GM12878 (cell line): Measurements from ENCODE around the gene TSC2. TPM values are rescaled to one million over a fixed set of nuclear protein-coding genes. Genes with fewer than 3 reads are reported as not detected.

Source experiments
- ATAC-seq: fragments of 200-7000 bp; cut with Tn5 transposase; 3 replicates; pipeline ENCODE4 v1.9.1; 2020; ENCODE audit warnings: mild to moderate bottlenecking, moderate library complexity
- BruUV-seq: library from RNA; stranded (reverse); fragments of 400-500 nt; replicated peaks from 2 replicates; lab custom pipeline; 2021; lab: Mats Ljungman, UMichigan
- CTCF ChIA-PET: fragments of 300-600 bp; sonication (Branson Sonifier 250); formaldehyde crosslinking; extraction: SDS; loops from one replicate; lab custom pipeline; 2021; ENCODE audit warnings: inconsistent platforms; lab: Yijun Ruan, JAX
- POLR2A ChIA-PET: fragments of 350-600 bp; formaldehyde crosslinking; extraction: SDS; loops from one replicate; lab custom pipeline; 2021; ENCODE audit warnings: inconsistent platforms; lab: Charles Lee
- RAD21 ChIA-PET: fragments of 300-600 bp; sonication (Branson Sonifier 250); formaldehyde crosslinking; loops from one replicate; lab custom pipeline; 2023; ENCODE audit warnings: antibody characterized with exemption; ENCODE audit not compliant: unreplicated experiment; lab: Charles Lee
- SMC1A ChIA-PET: fragments of 300-600 bp; sonication (Branson Sonifier 250); formaldehyde crosslinking; loops from one replicate; lab custom pipeline; 2023; ENCODE audit not compliant: unreplicated experiment, uncharacterized antibody; lab: Charles Lee
- DNase-seq: peaks from one replicate; pipeline ENCODE4 v3.0.0-alpha.2; 2011; ENCODE audit warnings: low read depth, low spot score
- FAIRE-seq: peaks from 3 replicates; lab custom pipeline; 2011; peaks lifted over from hg19 to GRCh38; lab: Jason Lieb, UNC
- H2AFZ ChIP-seq: 2 replicates; pipeline ENCODE4 v1.6.0; 2011; ENCODE audit warnings: low read depth, low read length, control low read depth; ENCODE audit not compliant: control insufficient read depth
- H3K27ac ChIP-seq: 2 replicates; pipeline ENCODE4 v1.5.1; 2011; ENCODE audit warnings: control low read depth; ENCODE audit not compliant: control insufficient read depth, insufficient read depth
- H3K27me3 ChIP-seq, 2 experiments: replicated peaks in 1 of 2; 2 replicates each; pipeline versions ENCODE4 v1.6.0 to v1.6.1; 2011; ENCODE audit warnings: low read length in 1 of 2; ENCODE audit not compliant: control insufficient read depth in 2 of 2, insufficient read depth in 2 of 2
- H3K36me3 ChIP-seq, 2 experiments: 2 replicates each; pipeline ENCODE4 v1.5.1; 2011; ENCODE audit warnings: low read length in 1 of 2; ENCODE audit not compliant: control insufficient read depth in 2 of 2, insufficient read depth in 2 of 2
- H3K4me1 ChIP-seq: 2 replicates; pipeline ENCODE4 v1.6.1; 2011; ENCODE audit warnings: mild to moderate bottlenecking, low read length, moderate library complexity, mixed read lengths; ENCODE audit not compliant: control insufficient read depth, insufficient read depth
- H3K4me2 ChIP-seq: 2 replicates; pipeline ENCODE4 v1.6.0; 2011; ENCODE audit warnings: control low read depth; ENCODE audit not compliant: control insufficient read depth, insufficient read depth
- H3K4me3 ChIP-seq: fragments of 200-600 bp; sonication (generic); 2 replicates; pipeline ENCODE4 v1.5.1; 2016
- H3K79me2 ChIP-seq: 2 replicates; pipeline ENCODE4 v1.6.0; 2011; ENCODE audit warnings: low read length; ENCODE audit not compliant: control insufficient read depth, insufficient read depth
- H3K9ac ChIP-seq: 2 replicates; pipeline ENCODE4 v1.8.0; 2011; ENCODE audit warnings: low read length, control low read depth, mixed read lengths; ENCODE audit not compliant: control insufficient read depth, insufficient read depth
- H3K9me3 ChIP-seq: replicated peaks from 3 replicates; pipeline ENCODE4 v1.5.1; 2011; ENCODE audit warnings: mild to moderate bottlenecking, low read length; ENCODE audit not compliant: control insufficient read depth, insufficient read depth
- H4K20me1 ChIP-seq: 2 replicates; pipeline ENCODE4 v1.6.0; 2011; ENCODE audit not compliant: control insufficient read depth, insufficient read depth
- CREM ChIP-seq: IDR thresholded peaks from 2 replicates; pipeline ENCODE4 v1.6.1; 2014; ENCODE audit warnings: antibody characterized with exemption, low read depth
- EED ChIP-seq: sonication (generic); IDR thresholded peaks from 2 replicates; pipeline ENCODE4 v1.6.1; 2016; ENCODE audit warnings: antibody characterized with exemption, low read depth
- KAT2A ChIP-seq: conservative IDR thresholded peaks from 2 replicates; pipeline ENCODE4 v1.6.1; 2011; ENCODE audit warnings: low read depth, low read length; ENCODE audit not compliant: control insufficient read depth
- NFYA ChIP-seq: IDR thresholded peaks from 2 replicates; pipeline ENCODE4 v1.6.1; 2011; ENCODE audit warnings: low read depth, mild to moderate bottlenecking, low read length, improper control_type of control experiment, borderline replicate concordance
- PAX8 ChIP-seq: fragments of 450-650 bp; IDR thresholded peaks from 2 replicates; pipeline ENCODE4 v1.6.1; 2017; ENCODE audit warnings: mild to moderate bottlenecking, moderate library complexity
- RELA ChIP-seq: fragments of 450-650 bp; IDR thresholded peaks from 2 replicates; pipeline ENCODE4 v1.8.0; 2014; ENCODE audit warnings: borderline replicate concordance; ENCODE audit not compliant: partially characterized antibody
- STAT1 ChIP-seq: fragments of 450-650 bp; conservative IDR thresholded peaks from 2 replicates; pipeline ENCODE4 v1.6.1; 2014; ENCODE audit warnings: antibody characterized with exemption, mild to moderate bottlenecking
- ZZZ3 ChIP-seq: IDR thresholded peaks from 2 replicates; pipeline ENCODE4 v1.6.1; 2011; ENCODE audit warnings: low read depth; ENCODE audit not compliant: control insufficient read depth, insufficient read length
- WGBS: methylation state at CpG from one replicate; pipeline ENCODE4 v1.1.6; 2016; ENCODE audit warnings: low lambda C conversion rate; ENCODE audit not compliant: insufficient replicate concordance, insufficient coverage; ENCODE audit errors: missing lambda C conversion rate; 5-methylcytosine and 5-hydroxymethylcytosine counted together
- in situ Hi-C: fragments of 300-500 bp; cut with MboI; formaldehyde crosslinking; loops from 9 replicates; pipeline ENCODE4 v1.14.3; 2018; ENCODE audit warnings: mixed read lengths
- intact Hi-C: fragments of 100-400 bp; cut with micrococcal nuclease; formaldehyde crosslinking; loops from one replicate; pipeline ENCODE4 v1.14.2; 2022; ENCODE audit not compliant: unreplicated experiment
- polyA plus RNA-seq, 11 experiments: library from polyadenylated mRNA; depleted of rRNA in 4 of 11; unstranded in 6 of 11; stranded (reverse) in 5 of 11; fragments of >200 nt; fragmentation: Nextera tagmentation in 4 of 11; fragmentation: Illumina TruSeq in 1 of 11; extraction: Ambion mirVana in 4 of 11; extraction: Trizol in 1 of 11; gene quantifications; 1 replicate in 1 of 11; 2 replicates in 10 of 11; pipeline versions ENCODE4 v1.2.1 to v1.2.3, GENCODE V29; 2011 to 2016; ENCODE audit warnings: inconsistent platforms in 2 of 11, missing spikeins in 2 of 11, low read depth in 1 of 11
- total RNA-seq, 4 experiments: library from RNA; depleted of rRNA in 3 of 4; stranded (reverse); fragments of >200 nt in 3 of 4; fragmentation: Illumina TruSeq in 1 of 4; extraction: Trizol in 1 of 4; gene quantifications; 2 replicates each; pipeline versions ENCODE4 v1.2.1 to v1.2.3, GENCODE V29; 2013 to 2021
- TF ChIP-seq, protein P1 (sequence below): IDR thresholded peaks from 2 replicates; pipeline ENCODE4 v1.6.1; 2012; ENCODE audit warnings: mild to moderate bottlenecking, low read depth, low read length
- TF ChIP-seq, protein P2 (sequence below), 3 experiments: IDR thresholded peaks in 2 of 3; conservative IDR thresholded peaks in 1 of 3; 2 replicates each; pipeline ENCODE4 v1.5.1; 2011; ENCODE audit warnings: low read depth in 3 of 3, low read length in 3 of 3, mild to moderate bottlenecking in 3 of 3, control low read depth in 2 of 3, moderate library complexity in 2 of 3, inconsistent platforms in 1 of 3, mixed read lengths in 1 of 3; ENCODE audit not compliant: control insufficient read depth in 2 of 3, insufficient read depth in 1 of 3; ENCODE audit errors: extremely low read depth in 1 of 3

TSC2 gene
- total and polyA plus RNA-seq, 10 of the 15 experiments (the other 5 are each of a cell fraction or from before 2014, with no cell fraction given) = 1.6 to 77.0 (median 21.6) TPM

DNA sequence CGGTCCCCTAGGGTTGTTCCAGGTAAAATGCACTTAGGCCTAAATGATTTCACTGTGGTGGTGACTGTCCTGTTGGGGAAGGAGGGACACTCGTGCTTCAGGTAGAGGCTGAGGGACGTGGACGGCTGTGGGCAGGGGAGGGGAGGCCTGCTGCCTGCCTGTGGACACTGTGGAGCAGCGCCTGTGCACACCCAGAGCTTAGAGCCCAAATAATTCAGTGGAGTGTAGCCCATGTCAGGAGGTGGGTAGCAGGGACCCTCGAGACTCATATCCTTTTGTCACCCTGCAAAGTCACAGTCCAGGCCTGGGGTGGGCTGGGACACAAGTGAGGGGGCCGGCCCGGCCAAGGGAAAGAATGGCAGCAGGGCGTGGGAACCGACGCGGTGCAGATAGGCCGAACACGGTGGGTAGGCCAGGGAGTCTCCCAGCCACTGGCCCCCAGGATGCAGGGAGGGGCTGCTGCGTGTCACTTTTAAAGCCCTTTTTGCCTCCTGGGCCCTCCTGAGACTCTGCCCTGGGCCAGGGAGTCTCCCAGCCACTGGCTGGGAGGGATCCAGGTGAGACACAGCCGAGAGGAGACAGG is 21.8 kb upstream of the TSC2 start:
- Histone ChIP-seq H3K4me3 (no peak overlapping the region), H3K4me2 (no peak overlapping the region), H3K4me1 (peaks cover 7% of the 10 kb centered on the region), H3K79me2 (no peaks in the 10 kb centered on the region), H3K27ac (no peak overlapping the region), H4K20me1 (peaks cover 5% of the 10 kb centered on the region; the same call in 1 of the 2 replicates), H3K36me3 (no peaks in the 10 kb centered on the region), H3K9ac (no peak overlapping the region), H3K27me3 (peaks cover 11 to 13% of the 10 kb centered on the region in 2 experiments), H2AFZ (no peak overlapping the region), H3K9me3 (no peaks in the 10 kb centered on the region)
- no TSS peak for BruUV-seq
- in situ Hi-C loops (no loop called here), intact Hi-C loops (no loop called here)
- ChIA-PET SMC1A (interaction anchor here (1.0 kb wide), 1 partner anchor 114 kb away, joined by 4 read pairs; no protein-coding TSS in a partner anchor), POLR2A (no interaction called here), CTCF (interaction anchor here (1.0 to 4.4 kb wide), 2 partner anchors 114 to 129 kb away, joined by 3 to 79 read pairs; partner anchors contain the start of gene TRAF7), RAD21 (no interaction called here)
- ATAC-seq (no peak), DNase-seq (no peak), FAIRE-seq (no peak)
- TF ChIP-seq NFYA = no peak
- TF ChIP-seq CREM = no peak
- TF ChIP-seq, protein P1, sequence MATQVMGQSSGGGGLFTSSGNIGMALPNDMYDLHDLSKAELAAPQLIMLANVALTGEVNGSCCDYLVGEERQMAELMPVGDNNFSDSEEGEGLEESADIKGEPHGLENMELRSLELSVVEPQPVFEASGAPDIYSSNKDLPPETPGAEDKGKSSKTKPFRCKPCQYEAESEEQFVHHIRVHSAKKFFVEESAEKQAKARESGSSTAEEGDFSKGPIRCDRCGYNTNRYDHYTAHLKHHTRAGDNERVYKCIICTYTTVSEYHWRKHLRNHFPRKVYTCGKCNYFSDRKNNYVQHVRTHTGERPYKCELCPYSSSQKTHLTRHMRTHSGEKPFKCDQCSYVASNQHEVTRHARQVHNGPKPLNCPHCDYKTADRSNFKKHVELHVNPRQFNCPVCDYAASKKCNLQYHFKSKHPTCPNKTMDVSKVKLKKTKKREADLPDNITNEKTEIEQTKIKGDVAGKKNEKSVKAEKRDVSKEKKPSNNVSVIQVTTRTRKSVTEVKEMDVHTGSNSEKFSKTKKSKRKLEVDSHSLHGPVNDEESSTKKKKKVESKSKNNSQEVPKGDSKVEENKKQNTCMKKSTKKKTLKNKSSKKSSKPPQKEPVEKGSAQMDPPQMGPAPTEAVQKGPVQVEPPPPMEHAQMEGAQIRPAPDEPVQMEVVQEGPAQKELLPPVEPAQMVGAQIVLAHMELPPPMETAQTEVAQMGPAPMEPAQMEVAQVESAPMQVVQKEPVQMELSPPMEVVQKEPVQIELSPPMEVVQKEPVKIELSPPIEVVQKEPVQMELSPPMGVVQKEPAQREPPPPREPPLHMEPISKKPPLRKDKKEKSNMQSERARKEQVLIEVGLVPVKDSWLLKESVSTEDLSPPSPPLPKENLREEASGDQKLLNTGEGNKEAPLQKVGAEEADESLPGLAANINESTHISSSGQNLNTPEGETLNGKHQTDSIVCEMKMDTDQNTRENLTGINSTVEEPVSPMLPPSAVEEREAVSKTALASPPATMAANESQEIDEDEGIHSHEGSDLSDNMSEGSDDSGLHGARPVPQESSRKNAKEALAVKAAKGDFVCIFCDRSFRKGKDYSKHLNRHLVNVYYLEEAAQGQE = no peak
- TF ChIP-seq RELA = no peak
- TF ChIP-seq EED = no peak
- no peak for TF ChIP-seq STAT1
- TF ChIP-seq, protein P2, sequence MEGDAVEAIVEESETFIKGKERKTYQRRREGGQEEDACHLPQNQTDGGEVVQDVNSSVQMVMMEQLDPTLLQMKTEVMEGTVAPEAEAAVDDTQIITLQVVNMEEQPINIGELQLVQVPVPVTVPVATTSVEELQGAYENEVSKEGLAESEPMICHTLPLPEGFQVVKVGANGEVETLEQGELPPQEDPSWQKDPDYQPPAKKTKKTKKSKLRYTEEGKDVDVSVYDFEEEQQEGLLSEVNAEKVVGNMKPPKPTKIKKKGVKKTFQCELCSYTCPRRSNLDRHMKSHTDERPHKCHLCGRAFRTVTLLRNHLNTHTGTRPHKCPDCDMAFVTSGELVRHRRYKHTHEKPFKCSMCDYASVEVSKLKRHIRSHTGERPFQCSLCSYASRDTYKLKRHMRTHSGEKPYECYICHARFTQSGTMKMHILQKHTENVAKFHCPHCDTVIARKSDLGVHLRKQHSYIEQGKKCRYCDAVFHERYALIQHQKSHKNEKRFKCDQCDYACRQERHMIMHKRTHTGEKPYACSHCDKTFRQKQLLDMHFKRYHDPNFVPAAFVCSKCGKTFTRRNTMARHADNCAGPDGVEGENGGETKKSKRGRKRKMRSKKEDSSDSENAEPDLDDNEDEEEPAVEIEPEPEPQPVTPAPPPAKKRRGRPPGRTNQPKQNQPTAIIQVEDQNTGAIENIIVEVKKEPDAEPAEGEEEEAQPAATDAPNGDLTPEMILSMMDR (IDR thresholded peaks at IDR 0.05 in 2 of 3, conservative IDR thresholded peaks at IDR 0.05 in 1 of 3; ENCODE audit: control insufficient read depth in 2 of 3, extremely low read depth in 1 of 3, insufficient read depth in 1 of 3, low read depth in 3 of 3, low read length in 3 of 3) = no peak
- TF ChIP-seq ZZZ3 = no peak
- TF ChIP-seq KAT2A = no peak
- TF ChIP-seq PAX8 = no peak
- 52% methylated on average over 16 of the region's 16 CpGs for WGBS
